ENCODE measurements around the gene ERI3.

Gene ERI3

GRCh38 chr1:44281962-44282703, 72.9 kb downstream of the ERI3 start:
- no peak for TF ChIP-seq CTCF (IDR thresholded peaks at IDR 0.05; ENCODE audit: unreplicated experiment in 3 of 3)
- H3K27ac Mint-ChIP-seq, result peak overlapping the region in 1 of 3 experiments; percentile 88
- H3K27me3 Mint-ChIP-seq (ENCODE audit: low read depth), result no peaks in the 10 kb centered on the region

GRCh38 chr1:44276901-44277300, 78.2 kb downstream of the ERI3 start:
- H3K27ac Mint-ChIP-seq, result no peak overlapping the region
- no peaks in the 10 kb centered on the region for H3K27me3 Mint-ChIP-seq (ENCODE audit: low read depth)
- H3K36me3 Mint-ChIP-seq (ENCODE audit: low read depth), result peaks cover 14% of the 10 kb centered on the region
- H3K4me1 Mint-ChIP-seq, result peaks cover 22% of the 10 kb centered on the region
- H3K4me3 Mint-ChIP-seq, result no peak overlapping the region
- TF ChIP-seq CTCF (IDR thresholded peaks at IDR 0.05; ENCODE audit: unreplicated experiment in 3 of 3), result no peak
- H3K9me3 Mint-ChIP-seq, result no peaks in the 10 kb centered on the region

More at GRCh38 chr1:44281962-44282703, 72.9 kb downstream of the ERI3 start:
- Mint-ChIP-seq H3K4me1 (peaks cover 15% of the 10 kb centered on the region), H3K9me3 (no peaks in the 10 kb centered on the region), H3K4me3 (no peak overlapping the region), H3K36me3 (ENCODE audit: low read depth) (peaks cover 58% of the 10 kb centered on the region)

GRCh38 chr1:44275991-44276405, 79.1 kb downstream of the ERI3 start:
- Mint-ChIP-seq H3K27ac (no peak overlapping the region), H3K27me3 (ENCODE audit: low read depth) (no peaks in the 10 kb centered on the region), H3K36me3 (ENCODE audit: low read depth) (peaks cover 17% of the 10 kb centered on the region), H3K4me1 (peaks cover 22% of the 10 kb centered on the region), H3K4me3 (no peak overlapping the region), H3K9me3 (no peaks in the 10 kb centered on the region)
- no peak for TF ChIP-seq CTCF (IDR thresholded peaks at IDR 0.05; ENCODE audit: unreplicated experiment in 3 of 3)

GRCh38 chr1:44275296-44275962, 79.6 kb downstream of the ERI3 start:
- Mint-ChIP-seq H3K4me3 (no peak overlapping the region), H3K27me3 (ENCODE audit: low read depth) (no peaks in the 10 kb centered on the region), H3K4me1 (peaks cover 22% of the 10 kb centered on the region), H3K36me3 (ENCODE audit: low read depth) (peaks cover 14% of the 10 kb centered on the region), H3K27ac (peak overlapping the region in 1 of 3 experiments; percentile 48), H3K9me3 (no peaks in the 10 kb centered on the region)
- no peak for TF ChIP-seq CTCF (IDR thresholded peaks at IDR 0.05; ENCODE audit: unreplicated experiment in 3 of 3)

- TF ChIP-seq CTCF (IDR thresholded peaks at IDR 0.05; ENCODE audit: unreplicated experiment in 3 of 3), result no peak
Observed at GRCh38 chr1:44273560-44274350, 81.3 kb downstream of the ERI3 start.

More at GRCh38 chr1:44273560-44274350, 81.3 kb downstream of the ERI3 start:
- Mint-ChIP-seq H3K4me1 (peaks cover 22% of the 10 kb centered on the region), H3K9me3 (no peaks in the 10 kb centered on the region), H3K27ac (peak overlapping the region in 1 of 3 experiments; percentile 22), H3K27me3 (ENCODE audit: low read depth) (no peaks in the 10 kb centered on the region), H3K4me3 (no peak overlapping the region), H3K36me3 (ENCODE audit: low read depth) (peaks cover 16% of the 10 kb centered on the region)

Measured in nephron (organoid).